GM21576 (cell line): Measurements from ENCODE around the gene MBTPS1.
A peak's percentile ranks its signal among the peaks of the same experiment; 100 is the strongest.

Experiments used
- ATAC-seq: cut with Tn5 transposase; IDR thresholded peaks from one replicate; pipeline ENCODE4 v1.9.1; 2021; ENCODE audit warnings: mild to moderate bottlenecking, moderate library complexity; ENCODE audit not compliant: unreplicated experiment

MBTPS1 gene

DNA sequence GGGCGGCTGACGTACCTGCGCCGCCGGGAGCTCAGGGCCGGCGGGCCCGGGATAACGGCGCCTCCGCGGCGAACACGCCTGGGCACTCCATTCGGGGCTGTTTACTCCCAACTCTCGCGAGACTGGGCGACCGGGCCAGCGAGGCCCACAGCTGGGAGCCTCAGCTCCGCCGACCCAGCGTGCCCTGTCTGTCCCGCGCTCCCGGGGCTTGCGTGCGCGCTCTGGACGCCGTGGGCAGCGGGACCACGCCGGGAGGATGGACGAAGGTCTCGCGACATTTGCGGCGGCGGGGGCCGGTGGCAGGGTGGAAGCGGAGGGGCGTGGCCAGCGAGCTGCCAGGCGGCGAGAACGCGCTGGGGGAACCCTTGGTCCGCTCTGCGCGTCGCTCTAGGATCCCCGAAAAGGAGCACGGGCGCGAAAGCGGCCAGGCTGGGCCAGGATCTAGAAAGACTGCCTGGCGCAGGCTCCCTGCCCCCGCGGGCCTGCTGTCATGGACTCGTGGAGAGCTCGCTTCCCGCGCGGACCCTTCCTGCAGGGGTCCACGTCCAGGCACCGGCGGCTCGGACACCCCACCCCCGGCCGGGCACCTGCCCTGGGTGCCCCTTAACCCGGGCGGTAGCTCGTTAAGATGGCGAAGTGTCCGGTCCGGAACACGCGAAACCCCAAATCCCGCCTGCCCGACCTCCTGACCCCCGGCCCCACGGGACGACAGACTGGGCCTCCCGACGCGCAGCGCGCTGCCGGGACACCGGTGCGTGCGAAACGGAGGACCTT is at the start of gene MBTPS1:
TSS of gene MBTPS1 (minus strand) at position 223 of the 774 bp plus-strand sequence. CDS start 15,159 bp downstream, outside the sequence.
- ATAC-seq: peak; percentile 90

- ATAC-seq: no peak
Measured at GRCh38 chr16:84165746-84166145, 49.0 kb upstream of the MBTPS1 start.

DNA sequence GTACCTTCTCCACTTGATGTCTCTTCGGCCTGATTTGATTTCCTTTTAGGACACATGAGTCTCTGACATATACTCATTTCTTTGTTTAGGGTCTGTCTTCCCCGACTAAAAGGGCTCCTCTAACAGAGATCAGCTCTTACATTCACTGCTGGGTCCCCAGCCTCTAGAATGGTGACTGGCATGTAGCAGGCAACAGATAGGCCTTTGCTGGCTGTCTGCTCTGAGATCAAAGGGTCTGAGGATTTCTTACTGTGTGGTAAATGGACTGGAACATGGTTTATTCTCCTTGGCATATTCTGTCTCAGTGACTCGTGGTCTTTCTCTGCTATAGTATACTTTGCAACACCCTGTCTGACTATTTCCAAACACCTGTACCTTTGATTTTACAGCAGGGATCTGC is 45.1 kb upstream of the MBTPS1 start:
- no peak for ATAC-seq

- ATAC-seq: no peak
Measured at GRCh38 chr16:84161037-84161436, 44.3 kb upstream of the MBTPS1 start.

- ATAC-seq: no peak
Measured at GRCh38 chr16:84159800-84160199, 43.1 kb upstream of the MBTPS1 start.

GRCh38 chr16:84159007-84159406 is 42.3 kb upstream of the MBTPS1 start:
- ATAC-seq: no peak

DNA sequence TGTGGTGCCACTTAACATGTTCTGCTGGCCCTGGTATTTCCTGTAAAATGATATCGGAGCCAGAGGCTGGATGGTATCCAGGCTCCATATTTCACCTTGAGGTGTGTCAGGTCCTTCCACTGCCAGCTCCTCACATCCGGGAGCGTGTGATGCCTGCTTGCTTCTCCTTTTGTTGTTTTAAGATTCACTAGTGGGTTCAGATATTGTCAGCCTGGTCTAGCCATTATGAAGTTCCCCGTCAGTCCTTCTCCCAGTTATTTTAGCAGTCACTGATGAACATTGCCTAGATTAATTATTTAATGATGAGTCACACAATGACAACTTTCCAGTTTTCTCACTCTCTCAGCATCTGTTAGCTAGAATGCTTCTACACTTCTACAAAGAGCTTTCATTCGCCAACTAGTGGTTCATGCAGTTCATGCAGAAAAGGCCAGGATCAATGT is 39.6 kb upstream of the MBTPS1 start:
- no peak for ATAC-seq

DNA sequence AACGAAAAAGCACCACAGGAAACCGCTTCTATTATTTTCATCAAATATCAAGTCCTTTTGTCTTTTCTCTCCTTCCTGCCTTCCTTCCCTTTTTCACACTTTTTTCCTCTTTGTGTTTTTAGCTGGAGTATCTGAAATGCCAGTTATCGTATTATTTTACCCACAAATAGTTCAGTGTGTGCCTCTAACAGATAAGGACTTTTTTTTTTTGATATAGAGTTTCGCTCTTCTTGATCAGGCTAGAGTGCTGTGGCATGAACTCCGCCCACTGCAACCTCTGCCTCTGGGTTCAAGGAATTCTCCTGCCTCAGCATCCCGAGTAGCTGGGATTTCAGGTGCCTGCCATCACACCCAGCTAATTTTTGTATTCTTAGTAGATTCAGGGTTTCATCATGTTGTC is 39.0 kb upstream of the MBTPS1 start:
- ATAC-seq: no peak

- no peak for ATAC-seq
Measured at GRCh38 chr16:84155226-84155625, 38.5 kb upstream of the MBTPS1 start.

DNA sequence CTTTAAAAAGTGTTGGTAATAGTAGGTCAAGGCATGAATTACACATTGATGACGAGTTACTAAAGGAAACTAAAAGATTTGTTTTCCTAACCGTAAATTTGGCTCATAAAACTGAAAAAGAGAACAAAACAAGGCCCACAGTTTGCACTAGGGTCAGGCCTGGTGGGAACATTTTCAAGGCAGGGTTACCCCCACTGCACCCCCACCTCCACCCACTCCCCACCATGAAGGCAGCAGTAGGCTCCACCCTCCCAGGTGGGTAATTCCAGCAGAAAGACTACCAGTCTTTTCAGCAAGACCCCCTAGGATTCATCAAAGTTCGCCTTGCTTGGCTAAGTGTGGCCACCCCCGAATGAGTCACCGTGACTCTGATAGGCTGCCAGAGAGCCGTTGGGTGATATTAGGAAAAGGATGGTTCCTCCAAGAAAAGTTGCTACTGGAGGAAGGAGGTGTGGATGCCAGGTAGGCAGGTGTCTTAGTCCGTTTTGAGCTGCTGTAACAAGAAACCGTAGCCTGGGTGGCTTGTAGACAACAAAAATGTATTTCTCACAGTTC is 37.0 kb upstream of the MBTPS1 start:
- no peak for ATAC-seq

DNA sequence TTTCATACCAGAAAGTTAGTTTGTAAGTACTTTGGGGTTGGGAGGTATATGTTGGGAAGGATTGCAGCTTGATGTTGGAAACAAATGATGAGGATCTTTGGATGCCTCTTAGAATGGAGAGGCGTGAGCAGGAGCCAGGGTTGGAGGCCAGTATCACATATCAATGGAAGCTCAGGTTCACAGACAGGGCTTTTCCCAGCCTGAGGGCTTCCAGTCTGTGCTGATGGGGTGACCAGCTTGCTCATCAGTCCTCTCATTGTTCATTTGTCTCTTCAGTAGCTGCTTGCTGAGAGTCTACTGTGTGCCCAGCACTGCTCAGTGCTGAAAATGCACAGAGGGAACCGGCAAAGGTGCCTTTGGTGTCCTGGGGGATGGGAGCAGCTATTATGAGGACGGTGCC is 34.2 kb upstream of the MBTPS1 start:
- no peak for ATAC-seq

DNA sequence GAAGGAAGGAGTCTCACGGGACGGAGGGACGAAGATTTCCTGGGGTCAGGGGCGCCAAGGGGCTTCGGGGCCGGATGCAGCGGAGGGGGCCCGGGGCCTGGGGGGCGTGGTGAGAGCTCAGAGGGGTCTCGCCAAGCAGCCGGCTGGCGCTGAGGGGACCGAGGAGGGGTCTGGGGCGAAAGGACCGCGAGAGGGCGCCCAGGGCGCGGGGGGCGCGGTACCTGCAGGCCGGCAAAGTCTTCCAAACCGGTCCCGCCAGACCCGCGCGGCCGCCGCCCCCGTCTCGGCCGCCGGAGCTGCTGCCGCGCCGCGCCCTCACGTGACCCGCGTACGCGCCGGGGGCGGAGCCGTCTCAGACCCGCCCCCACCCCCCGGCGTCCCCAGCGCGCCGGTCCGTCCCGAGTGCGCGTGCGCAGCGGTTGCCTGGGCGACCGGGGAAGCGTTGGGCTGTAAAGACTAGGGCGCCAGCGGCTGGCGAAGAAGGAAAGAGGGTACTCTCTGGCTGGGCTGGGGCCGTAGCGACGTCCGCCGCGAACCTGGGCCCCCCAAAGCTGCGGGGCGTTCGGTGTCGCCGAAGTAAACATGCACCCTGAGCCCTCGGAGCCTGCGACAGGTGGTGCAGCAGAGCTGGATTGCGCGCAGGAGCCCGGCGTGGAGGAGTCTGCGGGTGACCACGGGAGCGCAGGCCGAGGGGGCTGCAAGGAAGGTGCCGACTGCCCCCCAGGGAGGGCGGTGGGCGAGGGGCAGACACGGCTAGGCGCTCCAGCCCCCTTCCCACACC is 28.3 kb upstream of the MBTPS1 start, which contains the start of the genes DNAAF1 and HSDL1:
TSS of gene DNAAF1 (plus strand) at position 450 of the 781 bp plus-strand sequence. CDS start at position 583, 133 bp downstream.
TSS of gene HSDL1 (minus strand) at position 319 of the 781 bp plus-strand sequence. CDS start 13,856 bp downstream, outside the sequence.
- peak; percentile 87 for ATAC-seq

- peak; percentile 29 for ATAC-seq
Measured at GRCh38 chr16:84144209-84144858, 27.6 kb upstream of the MBTPS1 start.

DNA sequence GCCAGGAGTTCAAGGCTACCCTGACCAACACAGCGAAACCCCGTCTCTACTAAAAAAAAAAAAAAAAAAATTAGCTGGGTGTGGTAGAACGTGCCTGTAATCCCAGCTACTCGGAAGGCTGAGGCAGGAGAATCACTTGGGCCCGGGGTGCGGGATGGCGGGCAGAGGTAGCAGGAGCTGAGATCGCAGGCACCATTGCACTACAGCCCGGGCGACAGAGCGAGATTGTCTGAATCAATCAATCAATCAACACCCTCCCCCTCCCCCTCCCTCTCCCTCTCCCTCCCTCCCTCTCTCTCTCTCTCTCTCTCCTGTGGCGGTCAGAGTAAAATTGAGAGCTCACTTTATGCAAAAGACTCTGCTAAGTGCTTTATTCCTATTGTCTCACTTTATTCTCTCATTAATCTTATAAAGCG is 27.1 kb upstream of the MBTPS1 start:
- ATAC-seq: no peak

GRCh38 chr16:84143081-84143480 is 26.3 kb upstream of the MBTPS1 start:
- ATAC-seq: no peak

DNA sequence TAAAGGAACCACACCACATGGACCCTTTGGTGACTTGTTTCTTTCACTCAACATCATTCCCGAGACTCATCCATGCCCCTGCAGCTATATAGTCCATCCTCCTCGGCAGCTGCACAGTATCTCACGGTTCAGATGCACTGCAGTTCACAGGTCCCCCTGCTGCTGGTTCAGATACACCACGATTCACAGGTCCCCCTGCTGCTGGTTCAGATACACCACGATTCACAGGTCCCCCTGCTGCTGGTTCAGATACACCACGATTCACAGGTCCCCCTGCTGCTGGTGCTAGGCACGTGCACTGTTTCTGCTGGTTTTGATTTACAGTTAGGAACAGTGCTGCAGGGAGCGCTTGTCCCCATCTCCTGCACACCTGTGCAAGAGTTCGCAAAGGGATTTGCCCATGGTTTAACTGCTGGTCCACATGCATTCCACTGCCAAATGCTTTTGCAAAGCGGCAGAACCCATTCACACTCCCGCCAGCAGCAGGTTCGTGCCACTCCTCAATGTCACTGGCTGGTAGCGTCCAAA is 24.5 kb upstream of the MBTPS1 start:
- ATAC-seq: no peak

DNA sequence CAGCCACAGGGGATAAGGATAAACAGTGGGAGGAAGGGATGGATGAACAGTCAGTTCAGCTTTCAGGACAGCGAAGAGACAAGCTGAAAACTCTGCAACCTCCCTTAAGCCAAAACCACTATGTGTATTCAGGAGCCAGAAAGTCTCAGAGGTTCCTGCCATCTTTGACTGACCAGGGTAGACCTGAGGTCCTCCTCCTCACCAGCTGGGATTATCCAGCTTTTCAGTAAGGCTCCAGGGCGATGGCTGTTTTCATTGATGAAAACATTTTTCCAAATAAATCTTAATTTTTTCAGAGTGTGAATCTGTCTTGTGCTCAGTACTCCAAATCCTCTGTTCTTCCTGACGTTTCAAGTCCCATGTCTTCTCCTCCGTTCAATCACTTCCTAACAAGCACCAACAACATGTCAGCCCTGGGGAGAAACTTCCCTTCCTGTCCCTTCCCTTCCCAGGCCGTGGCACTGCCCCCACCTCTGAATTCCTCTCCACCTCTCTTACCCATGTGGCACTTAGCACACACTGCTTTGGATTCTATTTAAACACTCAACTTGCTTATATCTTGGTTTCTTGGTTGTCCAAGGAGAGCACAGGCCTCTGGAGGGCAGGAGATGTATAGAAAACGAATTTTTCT is 23.0 kb upstream of the MBTPS1 start:
- ATAC-seq: no peak

GRCh38 chr16:84138824-84139627 is 22.3 kb upstream of the MBTPS1 start:
- no peak for ATAC-seq

- no peak for ATAC-seq
Measured at GRCh38 chr16:84138500-84138823, 21.7 kb upstream of the MBTPS1 start.
